ENCODE results near the gene SH3D21. TPM values are rescaled to one million over a fixed set of nuclear protein-coding genes. Genes with fewer than 3 reads are reported as not detected.

Gene SH3D21
- total RNA-seq, 8 experiments from 2014 or later, result 3.7 to 14.7 (median 7.6) TPM

DNA sequence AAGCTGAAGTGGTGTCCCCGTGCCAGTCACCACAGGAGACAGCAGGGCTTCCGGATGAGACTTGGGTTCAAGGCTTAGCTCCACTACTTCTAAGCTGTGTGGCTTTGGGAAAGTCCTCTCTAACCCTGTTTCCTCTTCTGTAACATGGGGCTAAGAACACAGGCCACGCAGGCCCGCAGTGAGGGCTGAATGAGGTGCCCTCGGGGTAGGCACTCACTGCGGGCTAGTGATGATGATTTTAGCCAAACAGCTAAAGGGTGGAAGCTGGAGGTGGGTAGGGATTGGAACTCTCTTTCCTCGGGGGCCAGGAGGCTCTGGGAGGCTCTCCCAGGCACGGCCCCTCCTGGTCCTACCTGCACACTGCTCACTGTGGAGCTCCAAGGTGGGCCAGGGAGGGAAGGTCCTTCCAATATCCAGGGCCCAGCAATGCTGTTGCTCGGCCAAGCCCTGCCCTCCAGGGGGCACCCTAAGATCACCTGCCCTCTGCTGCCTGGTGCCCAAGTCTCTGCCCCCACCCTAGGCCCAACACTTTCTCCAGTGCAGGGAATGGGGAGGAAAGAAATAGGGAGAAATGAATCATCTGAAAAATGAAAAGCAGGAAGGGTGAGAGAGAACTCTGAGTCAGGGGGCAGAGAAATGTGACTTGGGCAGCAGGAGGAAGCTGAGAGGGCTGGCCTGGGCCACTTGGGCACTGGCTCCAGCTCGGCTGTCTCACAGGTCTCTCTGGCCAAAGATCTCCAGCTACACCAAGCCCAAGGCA, 36.4 kb downstream of the SH3D21 start:
- H3K4me1 ChIP-seq (replicated peaks in 1 of 2), result no peaks in the 10 kb centered on the region
- H3K4me3 ChIP-seq, result no peak overlapping the region
- WGBS, 10 experiments, result 81 to 90% (median 87%) methylated on average over 4 to 9 of the region's 10 CpGs; no CpG with 5 or more reads in 6 of the 10 experiments
- ATAC-seq (replicated peaks in 6 of 8), result peak; percentile 21 to 84 (median 48)
- in situ Hi-C loops (cut with MboI; ENCODE audit: low pct_unique_long_range_greater_than_20kb in 2 of 9, low sequenced_read_pairs in 9 of 9, unreplicated experiment in 9 of 9), result no loop called here
- no peak overlapping the region for H3K27ac ChIP-seq

- ATAC-seq (replicated peaks in 6 of 8), result no peak
- no peak overlapping the region for H3K27ac ChIP-seq
- in situ Hi-C loops (cut with MboI; ENCODE audit: low pct_unique_long_range_greater_than_20kb in 2 of 9, low sequenced_read_pairs in 9 of 9, unreplicated experiment in 9 of 9), result no loop called here
- no peaks in the 10 kb centered on the region for H3K4me1 ChIP-seq (replicated peaks in 1 of 2)
- H3K4me3 ChIP-seq, result no peak overlapping the region
- WGBS, 10 experiments, result 91 to 100% (median 97%) methylated on average over 2 to 15 of the region's 24 CpGs; no CpG with 5 or more reads in 4 of the 10 experiments
These were observed 37.7 kb downstream of the SH3D21 start for GRCh38 chr1:36343651-36344394.

DNA sequence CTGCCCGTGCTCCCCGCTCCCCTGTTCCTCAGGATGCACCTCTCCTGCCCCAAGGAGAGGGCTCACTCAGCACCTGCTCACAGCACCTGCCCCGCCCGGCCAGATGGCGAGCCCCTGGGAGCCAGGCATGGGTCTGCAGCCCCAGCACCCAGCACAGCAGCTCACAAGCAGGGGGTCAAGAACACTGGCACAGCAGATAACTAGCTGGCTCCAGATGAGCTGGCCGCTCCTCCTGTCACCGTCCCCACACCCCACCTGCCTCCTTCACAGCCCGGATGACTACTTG, 38.2 kb downstream of the SH3D21 start:
- in situ Hi-C loops (cut with MboI; ENCODE audit: low pct_unique_long_range_greater_than_20kb in 2 of 9, low sequenced_read_pairs in 9 of 9, unreplicated experiment in 9 of 9), result no loop called here

DNA sequence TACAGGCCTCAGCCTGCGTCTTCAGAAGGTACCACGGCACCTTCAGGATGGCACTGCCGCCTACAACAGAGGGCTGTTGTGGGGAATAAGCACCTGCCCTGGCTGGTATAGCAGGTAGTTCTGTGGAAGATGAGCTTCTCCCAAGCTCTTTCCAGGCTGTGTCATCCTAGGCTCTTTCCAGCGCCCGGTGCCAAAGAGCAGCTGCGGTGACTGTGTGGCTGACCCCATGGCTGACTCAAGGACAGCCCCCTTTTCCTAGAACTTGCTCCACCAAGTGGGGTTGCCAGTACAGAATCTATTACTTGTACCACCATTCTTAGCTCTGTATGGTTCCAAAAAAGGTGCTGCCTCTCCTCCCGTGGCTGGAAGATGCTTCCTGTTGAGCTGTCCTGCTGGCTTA, 39.2 kb downstream of the SH3D21 start:
- Histone ChIP-seq H3K4me1 (replicated peaks in 1 of 2) (no peaks in the 10 kb centered on the region), H3K27ac (no peak overlapping the region), H3K4me3 (no peak overlapping the region)
- in situ Hi-C loops (cut with MboI; ENCODE audit: low pct_unique_long_range_greater_than_20kb in 2 of 9, low sequenced_read_pairs in 9 of 9, unreplicated experiment in 9 of 9), result no loop called here
- 82 to 88% (median 86%) methylated on average over 3 to 5 of the region's 7 CpGs; no CpG with 5 or more reads in 6 of the 10 experiments for WGBS, 10 experiments
- ATAC-seq (replicated peaks in 6 of 8), result no peak

More for the DNA sequence above, 38.2 kb downstream of the SH3D21 start:
- no peak overlapping the region for H3K4me3 ChIP-seq
- WGBS, 10 experiments, result 88 to 92% (median 90%) methylated on average over 2 to 5 of the region's 8 CpGs; no CpG with 5 or more reads in 6 of the 10 experiments
- no peak for ATAC-seq (replicated peaks in 6 of 8)
- H3K27ac ChIP-seq, result no peak overlapping the region
- H3K4me1 ChIP-seq (replicated peaks in 1 of 2), result no peaks in the 10 kb centered on the region

- no peak overlapping the region for H3K4me3 ChIP-seq
- 93 to 100% (median 100%) methylated on average over 1 to 6 of the region's 8 CpGs; no CpG with 5 or more reads in 4 of the 10 experiments for WGBS, 10 experiments
- in situ Hi-C loops (cut with MboI; ENCODE audit: low pct_unique_long_range_greater_than_20kb in 2 of 9, low sequenced_read_pairs in 9 of 9, unreplicated experiment in 9 of 9), result no loop called here
- peaks cover 10 to 12% of the 10 kb centered on the region in 2 donors for H3K4me1 ChIP-seq (replicated peaks in 1 of 2)
- ATAC-seq (replicated peaks in 6 of 8), result no peak
- H3K27ac ChIP-seq, result no peak overlapping the region
These were observed 40.7 kb downstream of the SH3D21 start for GRCh38 chr1:36346741-36347370.

DNA sequence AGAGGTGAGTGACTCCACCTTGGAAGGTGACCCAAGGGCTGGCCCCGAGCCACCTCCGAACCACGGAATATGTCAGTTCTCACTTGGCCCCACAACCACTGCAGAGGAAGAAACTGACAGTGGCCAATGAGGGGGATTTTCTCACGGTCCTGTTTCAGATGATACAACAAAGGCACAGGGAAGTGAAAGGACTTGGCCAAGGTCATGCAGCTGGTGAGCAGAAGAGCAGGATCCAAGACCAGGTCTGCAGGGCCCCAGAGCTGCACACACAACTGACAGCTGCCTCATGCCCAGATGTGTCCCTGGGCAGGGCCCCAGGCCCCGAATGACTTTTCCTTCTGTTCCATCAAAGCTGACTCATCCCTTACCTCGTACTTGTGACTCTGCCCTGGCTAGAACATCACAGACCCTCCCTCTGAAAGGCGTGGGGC, 43.1 kb downstream of the SH3D21 start:
- Histone ChIP-seq H3K4me3 (no peak overlapping the region), H3K4me1 (replicated peaks in 1 of 2) (peaks cover 29 to 34% of the 10 kb centered on the region in 2 donors), H3K27ac (no peak overlapping the region)
- WGBS, 10 experiments, result 0 to 100% (median 83%) methylated on average over 1 to 6 of the region's 7 CpGs; no CpG with 5 or more reads in 5 of the 10 experiments
- in situ Hi-C loops (cut with MboI; ENCODE audit: low pct_unique_long_range_greater_than_20kb in 2 of 9, low sequenced_read_pairs in 9 of 9, unreplicated experiment in 9 of 9), result no loop called here
- ATAC-seq (replicated peaks in 6 of 8), result peak in 4 of 8 experiments; percentile 11 to 38 (median 22)

DNA sequence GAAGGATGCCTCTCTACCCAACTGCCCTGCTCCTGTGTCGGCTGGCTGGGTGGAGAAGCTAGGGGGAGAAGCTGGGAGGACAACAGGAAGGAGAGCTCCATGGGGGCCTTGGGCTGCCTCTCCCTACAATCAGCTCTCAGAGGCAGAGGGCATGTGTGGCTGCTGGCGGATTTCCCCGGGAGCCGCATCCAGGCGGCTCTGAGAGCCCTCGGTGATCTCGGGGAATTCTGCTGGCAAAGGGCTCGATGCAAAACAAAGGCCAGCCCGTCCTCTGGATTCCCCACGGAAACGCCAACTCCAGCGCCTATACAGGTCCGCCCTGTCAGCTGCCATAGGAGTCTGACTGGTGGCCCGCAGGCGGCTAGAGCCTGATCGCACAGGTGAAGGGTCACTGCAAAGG, 43.7 kb downstream of the SH3D21 start:
- peak in 4 of 8 experiments; percentile 2 to 20 (median 9) for ATAC-seq (replicated peaks in 6 of 8)
- Histone ChIP-seq H3K27ac (peak overlapping the region in 1 of 2 donors; percentile 7), H3K4me1 (replicated peaks in 1 of 2) (peaks cover 33 to 40% of the 10 kb centered on the region in 2 donors), H3K4me3 (no peak overlapping the region)
- in situ Hi-C loops (cut with MboI; ENCODE audit: low pct_unique_long_range_greater_than_20kb in 2 of 9, low sequenced_read_pairs in 9 of 9, unreplicated experiment in 9 of 9), result no loop called here
- 75 to 87% (median 83%) methylated on average over 3 to 11 of the region's 16 CpGs; no CpG with 5 or more reads in 4 of the 10 experiments for WGBS, 10 experiments

- Histone ChIP-seq H3K4me1 (replicated peaks in 1 of 2) (peaks cover 35 to 42% of the 10 kb centered on the region in 2 donors), H3K4me3 (no peak overlapping the region), H3K27ac (peak overlapping the region in 1 of 2 donors; percentile 46)
- in situ Hi-C loops (cut with MboI; ENCODE audit: low pct_unique_long_range_greater_than_20kb in 2 of 9, low sequenced_read_pairs in 9 of 9, unreplicated experiment in 9 of 9), result no loop called here
- WGBS, 10 experiments, result 19 to 93% (median 87%) methylated on average over 1 to 10 of the region's 13 CpGs; no CpG with 5 or more reads in 3 of the 10 experiments
- peak in 4 of 8 experiments; percentile 9 to 51 (median 25) for ATAC-seq (replicated peaks in 6 of 8)
These were observed 44.6 kb downstream of the SH3D21 start for GRCh38 chr1:36350659-36351226.

GRCh38 chr1:36351227-36351977, 45.2 kb downstream of the SH3D21 start:
- Histone ChIP-seq H3K4me1 (replicated peaks in 1 of 2) (peaks cover 35 to 42% of the 10 kb centered on the region in 2 donors), H3K4me3 (no peak overlapping the region), H3K27ac (peak overlapping the region; percentile 16 to 46)
- in situ Hi-C loops (cut with MboI; ENCODE audit: low pct_unique_long_range_greater_than_20kb in 2 of 9, low sequenced_read_pairs in 9 of 9, unreplicated experiment in 9 of 9), result no loop called here
- peak; percentile 43 to 90 (median 76) for ATAC-seq (replicated peaks in 6 of 8)
- WGBS, 10 experiments, result 0 to 70% (median 52%) methylated on average over 1 to 8 of the region's 14 CpGs; no CpG with 5 or more reads in 4 of the 10 experiments

DNA sequence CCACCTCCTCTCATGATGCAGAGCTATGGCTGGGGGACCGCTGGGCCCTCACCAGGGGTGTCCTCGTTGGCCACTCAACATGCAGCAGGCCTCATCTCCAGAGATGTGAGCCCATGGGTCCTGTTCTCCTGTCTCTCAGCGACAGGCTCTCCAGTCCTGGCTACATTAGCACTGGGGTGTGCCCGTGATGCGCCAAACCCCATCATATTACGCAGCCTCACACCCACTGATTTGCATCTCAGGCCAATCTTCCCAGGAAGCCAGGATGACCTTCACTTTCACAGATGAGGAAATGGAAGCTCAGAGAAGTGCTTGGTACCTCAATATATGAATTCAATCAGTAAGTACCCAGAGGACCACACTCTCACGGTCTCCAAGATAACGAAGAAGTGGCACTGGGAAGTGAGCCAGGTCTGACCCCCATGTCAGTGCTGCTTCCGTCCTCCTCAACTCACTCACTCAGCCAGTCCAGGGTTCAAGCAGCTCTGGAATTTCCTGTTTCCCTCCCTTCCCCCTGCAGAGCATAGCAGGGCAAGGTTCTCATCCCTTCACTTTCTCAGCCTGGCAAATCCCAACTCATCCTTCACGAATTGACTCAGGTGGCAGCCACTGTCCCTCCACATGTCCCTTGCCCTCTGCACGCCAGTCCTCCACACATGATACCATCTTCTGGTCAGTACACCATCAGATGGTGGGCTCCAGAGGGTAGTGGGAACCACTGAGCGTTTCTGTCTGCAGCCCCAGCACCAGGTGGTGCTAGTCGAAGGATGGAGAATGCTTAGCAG, 46.1 kb downstream of the SH3D21 start:
- Histone ChIP-seq H3K27ac (peak overlapping the region in 1 of 2 donors; percentile 32), H3K4me3 (no peak overlapping the region), H3K4me1 (replicated peaks in 1 of 2) (peaks cover 35 to 42% of the 10 kb centered on the region in 2 donors)
- in situ Hi-C loops (cut with MboI; ENCODE audit: low pct_unique_long_range_greater_than_20kb in 2 of 9, low sequenced_read_pairs in 9 of 9, unreplicated experiment in 9 of 9), result no loop called here
- peak in 3 of 8 experiments; percentile 71 to 76 (median 73) for ATAC-seq (replicated peaks in 6 of 8)
- WGBS, 10 experiments, result 0 to 95% (median 73%) methylated on average over 1 to 11 of the region's 13 CpGs; no CpG with 5 or more reads in 2 of the 10 experiments

GRCh38 chr1:36352910-36353878, 47.0 kb downstream of the SH3D21 start:
- H3K4me1 ChIP-seq (replicated peaks in 1 of 2), result peaks cover 35 to 42% of the 10 kb centered on the region in 2 donors
- no peak for ATAC-seq (replicated peaks in 6 of 8)
- no peak overlapping the region for H3K4me3 ChIP-seq
- WGBS, 10 experiments, result 13 to 93% (median 46%) methylated on average over 2 to 12 of the region's 15 CpGs; no CpG with 5 or more reads in 3 of the 10 experiments
- in situ Hi-C loops (cut with MboI; ENCODE audit: low pct_unique_long_range_greater_than_20kb in 2 of 9, low sequenced_read_pairs in 9 of 9, unreplicated experiment in 9 of 9), result no loop called here
- peak overlapping the region in 1 of 2 donors; percentile 29 for H3K27ac ChIP-seq
